Measurements from ENCODE around the gene RAB12.

RAB12 gene

GRCh38 chr18:8668381-8668780, 59.1 kb downstream of the RAB12 start:
- Histone ChIP-seq H3K4me2 (ENCODE audit: low read length) (no peak overlapping the region), H3K9me3 (replicated peaks; ENCODE audit: low read length) (no peaks in the 10 kb centered on the region), H3K36me3 (ENCODE audit: insufficient read depth, low read length) (no peaks in the 10 kb centered on the region)

GRCh38 chr18:8669571-8669970, 60.3 kb downstream of the RAB12 start:
- no peaks in the 10 kb centered on the region for H3K36me3 ChIP-seq (ENCODE audit: insufficient read depth, low read length)
- peaks cover 4% of the 10 kb centered on the region for H3K4me1 ChIP-seq (ENCODE audit: control insufficient read depth, insufficient read depth, low read length)
- H3K9ac ChIP-seq (ENCODE audit: low read depth, low read length), result no peak overlapping the region
- no peak overlapping the region for H3K4me3 ChIP-seq (ENCODE audit: low read length)
- no peaks in the 10 kb centered on the region for H3K9me3 ChIP-seq (replicated peaks; ENCODE audit: low read length)
- H3K4me2 ChIP-seq (ENCODE audit: low read length), result no peak overlapping the region
- no peaks in the 10 kb centered on the region for H3K27me3 ChIP-seq (ENCODE audit: control insufficient read depth, insufficient read depth, low read length)

More at GRCh38 chr18:8668381-8668780, 59.1 kb downstream of the RAB12 start:
- H3K27me3 ChIP-seq (ENCODE audit: control insufficient read depth, insufficient read depth, low read length), result no peaks in the 10 kb centered on the region
- H3K9ac ChIP-seq (ENCODE audit: low read depth, low read length), result no peak overlapping the region
- peaks cover 4% of the 10 kb centered on the region for H3K4me1 ChIP-seq (ENCODE audit: control insufficient read depth, insufficient read depth, low read length)
- H3K4me3 ChIP-seq (ENCODE audit: low read length), result no peak overlapping the region

- Histone ChIP-seq H3K4me1 (ENCODE audit: control insufficient read depth, insufficient read depth, low read length) (no peaks in the 10 kb centered on the region), H3K9me3 (replicated peaks; ENCODE audit: low read length) (no peaks in the 10 kb centered on the region), H3K36me3 (ENCODE audit: insufficient read depth, low read length) (no peaks in the 10 kb centered on the region), H3K4me2 (ENCODE audit: low read length) (no peak overlapping the region), H3K4me3 (ENCODE audit: low read length) (no peak overlapping the region), H3K9ac (ENCODE audit: low read depth, low read length) (no peak overlapping the region), H3K27me3 (ENCODE audit: control insufficient read depth, insufficient read depth, low read length) (no peaks in the 10 kb centered on the region)
Measured at GRCh38 chr18:8673256-8674209, 64.3 kb downstream of the RAB12 start.

DNA sequence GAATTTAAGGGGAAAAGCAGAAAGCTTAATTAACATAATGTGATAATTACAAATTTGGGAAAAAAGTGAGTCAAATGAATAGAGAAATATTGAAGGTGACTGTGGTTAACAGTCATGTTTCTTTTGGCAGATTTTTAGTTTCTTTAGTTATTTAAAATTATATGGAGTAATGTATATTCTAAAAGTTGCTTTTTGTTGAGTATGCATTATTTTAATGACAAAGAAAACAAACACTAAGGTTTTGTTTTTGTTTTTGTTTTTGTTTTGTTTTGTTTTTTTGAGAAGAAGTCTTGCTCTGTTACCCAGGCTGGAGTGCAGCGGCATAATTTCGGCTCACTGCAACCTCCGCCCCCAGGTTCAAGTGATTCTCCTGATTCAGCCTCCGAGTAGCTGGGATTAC, 65.8 kb downstream of the RAB12 start:
- no peaks in the 10 kb centered on the region for H3K9me3 ChIP-seq (replicated peaks; ENCODE audit: low read length)
- no peak overlapping the region for H3K9ac ChIP-seq (ENCODE audit: low read depth, low read length)
- no peaks in the 10 kb centered on the region for H3K36me3 ChIP-seq (ENCODE audit: insufficient read depth, low read length)
- no peak overlapping the region for H3K4me2 ChIP-seq (ENCODE audit: low read length)
- H3K4me1 ChIP-seq (ENCODE audit: control insufficient read depth, insufficient read depth, low read length), result no peaks in the 10 kb centered on the region
- no peaks in the 10 kb centered on the region for H3K27me3 ChIP-seq (ENCODE audit: control insufficient read depth, insufficient read depth, low read length)
- H3K4me3 ChIP-seq (ENCODE audit: low read length), result no peak overlapping the region

DNA sequence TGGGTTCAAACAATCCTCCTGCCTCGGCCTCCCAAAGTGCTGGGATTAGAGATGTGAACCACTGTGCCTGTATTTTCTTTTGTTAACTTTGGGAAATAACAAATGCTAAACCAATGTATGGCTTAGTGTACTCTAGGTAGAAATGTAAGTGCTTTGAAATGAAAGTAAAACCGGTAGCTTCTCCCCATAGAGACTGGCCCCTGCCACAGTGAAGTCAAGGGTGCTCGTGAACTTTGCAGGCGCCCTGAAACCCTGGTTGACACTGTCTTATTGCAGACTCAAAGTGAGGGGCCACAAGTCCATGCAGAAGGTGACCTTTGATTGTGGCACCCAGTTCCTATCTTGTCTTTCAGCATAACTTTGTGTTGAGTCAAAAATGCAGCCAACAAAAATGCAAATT, 72.0 kb downstream of the RAB12 start:
- H3K36me3 ChIP-seq (ENCODE audit: insufficient read depth, low read length), result no peaks in the 10 kb centered on the region
- H3K4me1 ChIP-seq (ENCODE audit: control insufficient read depth, insufficient read depth, low read length), result no peaks in the 10 kb centered on the region

DNA sequence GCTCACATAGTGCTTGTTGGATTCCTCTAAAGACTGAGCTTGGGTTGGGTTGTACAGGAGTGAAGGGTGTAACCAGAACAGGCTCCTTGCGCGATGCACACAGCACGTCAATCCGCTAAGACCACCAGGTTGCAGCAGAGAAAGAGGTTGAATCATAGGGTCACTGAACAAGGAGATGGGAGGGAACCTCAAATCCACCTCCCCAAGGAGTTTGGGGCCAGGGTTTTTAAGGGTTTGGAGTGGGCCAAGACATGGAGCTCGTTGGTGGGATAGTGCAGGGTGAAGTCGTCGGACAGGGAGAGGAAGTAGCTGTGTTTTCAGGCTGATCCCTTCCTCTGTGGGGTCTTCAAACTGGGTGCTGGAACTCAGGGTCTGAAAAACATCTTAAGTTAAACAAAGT, 75.3 kb downstream of the RAB12 start:
- Histone ChIP-seq H3K9me3 (replicated peaks; ENCODE audit: low read length) (no peaks in the 10 kb centered on the region), H3K27me3 (ENCODE audit: control insufficient read depth, insufficient read depth, low read length) (no peaks in the 10 kb centered on the region), H3K4me1 (ENCODE audit: control insufficient read depth, insufficient read depth, low read length) (no peaks in the 10 kb centered on the region), H3K36me3 (ENCODE audit: insufficient read depth, low read length) (no peaks in the 10 kb centered on the region), H3K9ac (ENCODE audit: low read depth, low read length) (no peak overlapping the region), H3K4me3 (ENCODE audit: low read length) (no peak overlapping the region), H3K4me2 (ENCODE audit: low read length) (no peak overlapping the region)

More for the DNA sequence above, 72.0 kb downstream of the RAB12 start:
- Histone ChIP-seq H3K9me3 (replicated peaks; ENCODE audit: low read length) (no peaks in the 10 kb centered on the region), H3K4me3 (ENCODE audit: low read length) (no peak overlapping the region), H3K27me3 (ENCODE audit: control insufficient read depth, insufficient read depth, low read length) (no peaks in the 10 kb centered on the region), H3K9ac (ENCODE audit: low read depth, low read length) (no peak overlapping the region), H3K4me2 (ENCODE audit: low read length) (no peak overlapping the region)

DNA sequence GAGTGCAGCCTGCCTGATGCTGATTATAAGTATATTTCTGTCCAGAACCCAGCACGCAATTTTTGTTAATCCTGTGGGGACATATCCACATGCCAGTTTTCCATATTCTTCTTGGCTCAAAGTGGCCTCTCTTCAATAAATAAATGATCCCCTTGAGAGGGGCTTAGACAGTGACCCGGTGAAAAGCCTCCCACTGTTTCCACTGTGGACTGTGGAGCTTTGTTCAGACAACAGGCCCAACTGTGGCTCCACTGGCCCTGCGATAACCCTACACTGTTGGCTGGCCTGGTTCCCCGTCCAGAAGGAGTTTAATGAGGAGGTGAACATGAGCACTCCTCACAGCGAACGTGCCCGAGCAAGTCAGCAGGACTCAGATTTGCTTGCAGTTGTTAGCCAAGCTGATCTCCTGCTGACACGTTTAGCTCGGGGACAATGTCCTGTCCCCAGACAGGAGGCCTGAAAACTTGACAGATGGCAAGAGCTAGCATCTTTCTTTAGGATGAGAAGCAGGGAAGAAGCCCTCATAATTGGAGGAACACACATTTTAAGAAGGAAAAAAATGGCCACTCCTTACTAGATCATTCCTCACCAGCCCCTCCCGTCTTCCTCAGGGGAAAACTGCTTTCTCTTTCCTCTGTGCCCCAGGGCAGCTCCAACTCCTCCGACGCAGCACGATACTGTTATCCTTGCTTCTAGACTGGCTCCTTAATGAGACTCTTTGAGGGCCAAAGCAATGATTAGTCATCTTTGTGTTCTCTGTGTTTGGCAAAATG, 76.1 kb downstream of the RAB12 start:
- H3K27me3 ChIP-seq (ENCODE audit: control insufficient read depth, insufficient read depth, low read length), result no peaks in the 10 kb centered on the region
- H3K36me3 ChIP-seq (ENCODE audit: insufficient read depth, low read length), result no peaks in the 10 kb centered on the region
- no peak overlapping the region for H3K4me3 ChIP-seq (ENCODE audit: low read length)
- H3K9me3 ChIP-seq (replicated peaks; ENCODE audit: low read length), result no peaks in the 10 kb centered on the region
- no peak overlapping the region for H3K9ac ChIP-seq (ENCODE audit: low read depth, low read length)
- H3K4me1 ChIP-seq (ENCODE audit: control insufficient read depth, insufficient read depth, low read length), result no peaks in the 10 kb centered on the region
- no peak overlapping the region for H3K4me2 ChIP-seq (ENCODE audit: low read length)

- Histone ChIP-seq H3K36me3 (ENCODE audit: insufficient read depth, low read length) (no peaks in the 10 kb centered on the region), H3K4me2 (ENCODE audit: low read length) (no peak overlapping the region), H3K4me1 (ENCODE audit: control insufficient read depth, insufficient read depth, low read length) (no peaks in the 10 kb centered on the region), H3K4me3 (ENCODE audit: low read length) (no peak overlapping the region), H3K27me3 (ENCODE audit: control insufficient read depth, insufficient read depth, low read length) (no peaks in the 10 kb centered on the region), H3K9me3 (replicated peaks; ENCODE audit: low read length) (no peaks in the 10 kb centered on the region), H3K9ac (ENCODE audit: low read depth, low read length) (no peak overlapping the region)
Measured at GRCh38 chr18:8685914-8686216, 76.6 kb downstream of the RAB12 start.

DNA sequence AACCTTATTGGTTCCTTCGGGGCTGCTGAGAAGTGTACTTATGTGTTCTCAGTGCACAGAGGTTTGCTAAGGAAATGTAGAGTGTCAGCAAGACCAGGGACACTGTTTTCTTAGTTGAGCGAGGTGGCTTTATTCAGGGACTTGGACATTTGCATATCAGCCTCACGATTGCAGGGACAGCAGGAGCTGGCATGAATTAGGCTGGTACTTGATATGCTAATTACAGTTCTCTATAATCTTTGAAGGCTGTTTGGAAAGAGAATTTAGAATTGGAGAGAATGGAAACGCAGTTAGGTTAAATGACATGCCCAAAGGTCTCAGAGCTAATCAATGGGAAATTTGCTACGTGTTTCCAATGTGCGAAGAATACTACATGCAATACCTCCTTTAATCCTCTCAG, 77.4 kb downstream of the RAB12 start:
- H3K4me1 ChIP-seq (ENCODE audit: control insufficient read depth, insufficient read depth, low read length), result no peaks in the 10 kb centered on the region
- H3K4me2 ChIP-seq (ENCODE audit: low read length), result no peak overlapping the region

GRCh38 chr18:8688216-8688800, 79.1 kb downstream of the RAB12 start:
- Histone ChIP-seq H3K4me1 (ENCODE audit: control insufficient read depth, insufficient read depth, low read length) (no peaks in the 10 kb centered on the region), H3K4me2 (ENCODE audit: low read length) (no peak overlapping the region), H3K4me3 (ENCODE audit: low read length) (no peak overlapping the region), H3K27me3 (ENCODE audit: control insufficient read depth, insufficient read depth, low read length) (no peaks in the 10 kb centered on the region), H3K36me3 (ENCODE audit: insufficient read depth, low read length) (no peaks in the 10 kb centered on the region), H3K9ac (ENCODE audit: low read depth, low read length) (no peak overlapping the region), H3K9me3 (replicated peaks; ENCODE audit: low read length) (no peaks in the 10 kb centered on the region)

More for the DNA sequence above, 77.4 kb downstream of the RAB12 start:
- Histone ChIP-seq H3K4me3 (ENCODE audit: low read length) (no peak overlapping the region), H3K9me3 (replicated peaks; ENCODE audit: low read length) (no peaks in the 10 kb centered on the region), H3K36me3 (ENCODE audit: insufficient read depth, low read length) (no peaks in the 10 kb centered on the region), H3K9ac (ENCODE audit: low read depth, low read length) (no peak overlapping the region), H3K27me3 (ENCODE audit: control insufficient read depth, insufficient read depth, low read length) (no peaks in the 10 kb centered on the region)

GRCh38 chr18:8688816-8689215, 79.6 kb downstream of the RAB12 start:
- H3K9me3 ChIP-seq (replicated peaks; ENCODE audit: low read length), result no peaks in the 10 kb centered on the region
- no peak overlapping the region for H3K4me2 ChIP-seq (ENCODE audit: low read length)
- H3K9ac ChIP-seq (ENCODE audit: low read depth, low read length), result no peak overlapping the region
- H3K36me3 ChIP-seq (ENCODE audit: insufficient read depth, low read length), result no peaks in the 10 kb centered on the region
- H3K27me3 ChIP-seq (ENCODE audit: control insufficient read depth, insufficient read depth, low read length), result no peaks in the 10 kb centered on the region
- no peak overlapping the region for H3K4me3 ChIP-seq (ENCODE audit: low read length)
- no peaks in the 10 kb centered on the region for H3K4me1 ChIP-seq (ENCODE audit: control insufficient read depth, insufficient read depth, low read length)
